ENCODE measurements around the gene ASIC2.
A peak's percentile ranks its signal among the peaks of the same experiment; 100 is the strongest.
"Not testable (repeated sequence)": the region's sequence is repeated elsewhere in the genome, so short reads cannot be mapped to it uniquely, and the experiment has no call there.

Gene ASIC2

GRCh38 chr17:33015716-33016346 is 277.3 kb downstream of the ASIC2 start:
- DNase-seq, result no peak

GRCh38 chr17:33014751-33015150 is 278.3 kb downstream of the ASIC2 start:
- DNase-seq, result no peak

- DNase-seq, result no peak
Observed at GRCh38 chr17:33013596-33014375, 279.3 kb downstream of the ASIC2 start.

- DNase-seq, result no peak
Observed at GRCh38 chr17:33012522-33013033, 280.5 kb downstream of the ASIC2 start.

- no peak for DNase-seq
Observed at GRCh38 chr17:33009636-33010035, 283.5 kb downstream of the ASIC2 start.

GRCh38 chr17:33007186-33007585 is 285.9 kb downstream of the ASIC2 start:
- DNase-seq, result no peak

- no peak for DNase-seq
Observed at GRCh38 chr17:33002246-33002645, 290.8 kb downstream of the ASIC2 start.

GRCh38 chr17:32998887-32999228 is 294.2 kb downstream of the ASIC2 start:
- DNase-seq, result no peak

GRCh38 chr17:32998111-32998886 is 294.8 kb downstream of the ASIC2 start:
- peak; percentile 41 for DNase-seq

- DNase-seq, result no peak
Observed at GRCh38 chr17:32995416-32996045, 297.6 kb downstream of the ASIC2 start.

GRCh38 chr17:32993977-32994376 is 299.1 kb downstream of the ASIC2 start:
- no peak for DNase-seq

GRCh38 chr17:32992321-32993033 is 300.6 kb downstream of the ASIC2 start:
- DNase-seq, result no peak

GRCh38 chr17:32988481-32989101 is 304.5 kb downstream of the ASIC2 start:
- DNase-seq, result no peak

GRCh38 chr17:32987868-32988267 is 305.2 kb downstream of the ASIC2 start:
- DNase-seq, result not testable (repeated sequence)

GRCh38 chr17:32987453-32987805 is 305.7 kb downstream of the ASIC2 start:
- DNase-seq, result not testable (repeated sequence)

- no peak for DNase-seq
Observed at GRCh38 chr17:32985050-32985756, 307.9 kb downstream of the ASIC2 start.

- DNase-seq, result not testable (repeated sequence)
Observed at GRCh38 chr17:32981611-32982010, 311.5 kb downstream of the ASIC2 start.

- no peak for DNase-seq
Observed at GRCh38 chr17:32980230-32980629, 312.9 kb downstream of the ASIC2 start.

- DNase-seq, result no peak
Observed at GRCh38 chr17:32976605-32977004, 316.5 kb downstream of the ASIC2 start.

GRCh38 chr17:32976131-32976530 is 317.0 kb downstream of the ASIC2 start:
- DNase-seq, result no peak

- no peak for DNase-seq
Observed at GRCh38 chr17:32971171-32971570, 321.9 kb downstream of the ASIC2 start.
